GM18907 (cell line): ENCODE results near the gene SIGLEC12.
A peak's percentile ranks its signal among the peaks of the same experiment; 100 is the strongest.
"Not testable (repeated sequence)": the region's sequence is repeated elsewhere in the genome, so short reads cannot be mapped to it uniquely, and the experiment has no call there.

ENCODE experiments used
- ATAC-seq: cut with Tn5 transposase; IDR thresholded peaks from one replicate; pipeline ENCODE4 v1.9.1; 2021; ENCODE audit warnings: mild to moderate bottlenecking, moderate library complexity; ENCODE audit not compliant: unreplicated experiment

SIGLEC12 gene

DNA sequence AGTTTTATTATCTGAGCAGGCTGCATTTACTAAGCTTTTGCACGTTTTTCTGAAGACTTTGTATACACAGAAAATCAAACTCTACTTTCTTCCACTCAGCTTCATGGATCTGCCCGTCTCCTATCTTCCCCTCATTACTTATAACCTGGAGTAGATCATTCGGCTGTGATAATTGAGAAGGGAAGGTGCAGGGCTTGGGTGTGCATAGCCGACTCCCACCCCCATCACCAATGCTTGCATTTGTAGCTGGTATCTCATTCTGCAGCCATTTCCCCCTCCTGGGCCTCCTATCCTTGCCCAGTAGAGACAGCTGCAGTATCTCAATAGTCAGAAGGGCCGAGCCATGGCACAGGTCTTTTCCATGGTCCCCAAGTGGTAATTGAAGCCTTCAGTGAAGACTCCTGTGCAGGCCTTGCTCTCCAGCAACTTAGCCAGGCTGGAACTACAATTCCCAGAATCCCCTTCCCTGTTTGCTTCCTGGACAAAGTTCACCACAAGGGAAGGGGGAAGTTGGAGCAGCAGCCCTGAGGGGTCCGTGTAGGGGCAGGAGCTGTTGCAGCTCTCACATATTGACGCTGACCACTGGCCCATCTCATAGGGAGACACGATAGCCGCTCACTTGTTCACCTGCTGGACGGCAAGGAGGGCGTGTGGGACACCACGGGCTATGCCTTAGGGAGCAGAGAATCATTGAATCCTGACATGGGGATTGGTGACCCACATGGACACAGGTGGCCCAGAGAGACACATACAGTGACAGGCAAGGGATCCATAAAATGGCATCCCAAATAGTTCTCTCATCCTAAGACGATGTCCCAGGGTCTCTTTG, 41.2 kb downstream of the SIGLEC12 start:
- ATAC-seq, result no peak

DNA sequence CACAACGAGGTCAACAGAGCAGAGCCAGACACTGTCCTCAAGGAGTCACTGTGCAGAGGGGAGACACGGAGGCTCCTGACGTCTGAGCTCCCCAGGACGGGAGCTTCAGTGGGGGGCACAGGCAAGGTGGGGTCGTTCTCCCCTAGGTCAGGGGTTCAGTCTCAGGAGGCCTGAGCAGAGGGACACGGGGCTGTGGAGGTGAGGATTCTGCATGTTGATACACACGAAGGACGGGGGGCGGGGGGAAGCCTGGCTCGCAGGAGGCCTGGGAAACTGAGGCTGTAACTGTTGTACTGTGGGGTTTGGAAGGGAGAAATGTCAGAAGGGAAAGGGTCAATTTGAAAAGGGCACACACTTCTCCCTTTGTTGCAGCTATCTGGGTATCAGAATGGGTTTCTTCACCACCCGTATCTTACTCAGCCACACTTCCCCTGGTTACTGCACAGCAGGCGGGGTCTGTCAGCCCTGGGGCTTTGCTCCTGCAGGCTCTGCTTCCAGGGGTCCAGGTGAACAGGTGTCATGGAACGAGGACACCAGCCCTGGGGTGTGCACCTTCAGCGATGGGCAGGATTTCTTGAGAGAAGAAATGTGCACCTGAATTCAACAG, 42.6 kb downstream of the SIGLEC12 start:
- ATAC-seq, result no peak

DNA sequence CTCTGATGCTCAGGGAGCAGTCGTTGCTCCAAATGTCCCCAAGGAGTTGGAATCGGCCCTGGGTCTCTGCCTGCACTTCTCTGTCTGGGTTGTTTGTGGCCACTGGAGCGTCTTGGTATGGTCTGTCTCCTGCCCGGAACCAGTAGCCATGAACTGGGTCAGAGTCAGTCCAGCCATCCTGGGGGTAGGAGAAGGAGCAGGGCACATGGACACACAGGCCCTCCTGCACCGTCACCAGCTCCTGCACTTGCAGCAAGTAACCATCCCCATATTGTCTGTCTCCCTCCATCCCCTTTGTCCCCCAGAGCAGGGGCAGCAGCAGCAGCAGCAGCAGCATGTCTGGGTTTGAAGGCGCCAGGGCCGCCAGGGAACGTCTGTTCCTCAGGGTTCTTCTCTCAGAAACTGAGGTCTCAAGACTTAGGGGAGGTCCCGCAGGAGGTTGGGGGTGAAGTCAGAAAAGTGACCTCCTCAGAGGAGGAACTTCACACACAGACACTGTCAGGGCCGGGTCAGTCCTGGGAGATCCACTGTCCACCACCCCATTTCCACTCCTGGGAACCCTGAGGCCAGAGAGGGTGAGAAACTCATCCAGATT, 43.5 kb downstream of the SIGLEC12 start, which contains the start of gene SIGLEC8:
TSS of gene SIGLEC8 (minus strand) at position 404 of the 595 bp plus-strand sequence. CDS start at position 337, 67 bp downstream.
- no peak for ATAC-seq

DNA sequence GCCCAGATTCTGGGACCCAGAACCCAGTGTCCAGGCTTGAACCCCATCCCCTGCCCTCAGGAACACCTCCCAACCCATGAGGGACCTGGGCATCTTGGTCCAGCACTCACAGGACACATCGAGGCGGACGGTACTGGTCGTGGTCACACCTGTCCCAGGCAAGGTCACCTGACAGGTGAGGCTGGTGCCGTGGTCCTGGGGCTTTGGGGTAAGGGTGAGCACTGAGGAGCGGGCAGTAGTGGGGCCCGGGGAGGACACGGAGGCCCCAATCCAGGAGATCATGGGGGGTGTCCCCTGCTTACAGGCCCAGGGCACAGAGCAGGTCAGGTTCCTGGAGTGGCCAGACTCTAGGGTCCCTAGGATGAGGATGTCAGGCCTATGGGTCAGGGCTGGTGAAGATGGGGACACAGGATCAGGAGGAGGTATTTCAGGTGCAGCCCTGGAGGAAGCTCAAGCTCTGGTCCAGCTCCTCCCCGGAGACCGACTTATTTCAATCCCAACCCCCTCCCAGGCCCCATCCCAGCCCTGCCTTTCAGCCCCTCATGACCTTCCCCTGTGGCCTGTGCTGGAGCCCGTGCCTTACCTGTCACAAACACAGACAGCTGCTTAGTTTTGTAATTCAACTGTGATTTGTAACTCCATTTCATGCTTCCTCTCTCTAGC, 44.1 kb downstream of the SIGLEC12 start:
- no peak for ATAC-seq

DNA sequence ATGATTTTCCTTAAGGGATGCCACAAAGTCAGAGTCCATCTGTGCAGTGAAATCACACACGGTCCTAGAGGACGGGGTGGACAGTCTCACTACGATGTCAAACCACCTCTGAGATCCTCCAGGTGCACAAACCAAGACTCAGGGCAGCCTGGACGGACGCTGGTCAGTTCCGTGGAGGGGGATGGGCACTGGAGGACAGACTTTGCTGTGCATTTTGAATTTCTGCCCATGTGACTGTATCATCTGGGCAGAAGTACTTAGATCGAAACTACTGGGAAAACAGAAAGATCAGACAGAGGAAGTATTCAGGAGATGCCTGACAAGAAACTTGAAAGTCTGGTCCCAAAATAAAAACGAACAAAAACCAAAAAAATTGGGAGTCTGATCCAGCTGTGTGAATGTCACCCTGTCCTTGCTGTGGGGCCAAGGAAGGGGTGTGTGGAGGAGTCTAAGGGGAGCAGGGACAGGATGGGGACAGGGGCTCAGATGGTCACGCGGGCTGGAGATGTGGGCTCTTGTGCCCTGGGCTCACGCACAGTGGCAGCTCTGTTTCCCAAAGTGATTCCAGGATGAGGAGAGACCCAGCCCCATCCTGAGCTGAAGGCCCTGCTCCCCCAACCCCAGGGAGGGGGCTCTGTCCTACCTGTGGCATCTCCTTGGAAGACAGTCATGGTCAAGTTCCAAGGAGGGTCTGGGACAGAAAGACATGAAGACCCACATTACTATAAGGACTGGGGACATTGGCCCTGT, 44.9 kb downstream of the SIGLEC12 start:
- ATAC-seq, result no peak

DNA sequence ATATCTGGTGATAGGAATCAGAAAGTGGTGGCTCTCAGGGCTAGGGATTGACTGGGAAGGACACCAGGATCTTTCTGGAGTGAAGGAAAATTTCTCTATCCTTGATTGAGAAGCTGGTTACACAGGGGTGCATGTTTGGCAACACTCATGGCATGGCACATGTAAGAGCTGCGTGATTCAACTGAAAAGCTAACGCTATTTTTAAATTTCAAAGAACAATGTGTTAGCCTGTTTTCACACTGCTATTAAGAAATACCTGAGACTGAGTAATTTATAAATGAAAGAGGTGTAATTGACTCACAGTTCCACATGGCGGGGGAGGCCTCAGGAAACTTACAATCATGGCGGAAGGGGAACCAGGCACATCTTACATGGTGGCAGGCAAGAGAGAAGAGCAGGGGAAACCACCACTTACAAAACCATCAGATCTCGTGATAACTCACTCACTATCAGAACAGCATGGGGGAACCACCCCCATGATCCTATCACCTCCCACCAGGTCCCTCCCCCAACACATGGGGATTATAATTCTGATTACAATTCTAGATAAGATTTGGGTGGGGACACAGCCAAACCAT, 50.8 kb downstream of the SIGLEC12 start:
- no peak for ATAC-seq

DNA sequence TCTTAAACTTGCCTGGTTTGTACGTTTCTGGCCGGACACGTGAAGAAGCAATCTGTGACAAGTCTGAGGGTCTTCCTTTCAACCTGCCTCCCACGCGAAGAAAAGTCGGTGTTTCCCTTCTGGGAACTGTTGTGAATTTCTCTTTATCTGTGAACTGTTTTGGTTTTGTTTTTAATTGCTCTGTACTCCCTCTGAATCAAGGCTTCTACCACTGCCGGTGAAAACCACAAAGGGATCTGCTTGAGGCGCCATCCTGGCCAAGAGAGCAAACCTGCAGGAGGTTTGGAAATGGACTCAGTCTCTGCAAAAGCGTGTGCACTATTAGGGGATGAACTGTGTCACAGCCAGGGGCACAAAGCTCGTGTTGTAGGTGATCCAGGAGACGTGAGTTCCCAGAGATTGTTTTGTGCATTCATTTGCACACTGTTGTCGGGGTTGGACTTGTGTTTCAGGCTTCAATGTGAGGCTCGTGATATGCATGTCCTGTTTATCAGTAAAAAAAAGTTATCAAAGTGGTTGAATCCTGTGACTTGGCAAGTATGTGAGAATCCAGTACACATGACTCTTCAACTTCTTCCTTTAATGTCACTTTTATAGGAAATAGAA, 53.1 kb downstream of the SIGLEC12 start:
- no peak for ATAC-seq

DNA sequence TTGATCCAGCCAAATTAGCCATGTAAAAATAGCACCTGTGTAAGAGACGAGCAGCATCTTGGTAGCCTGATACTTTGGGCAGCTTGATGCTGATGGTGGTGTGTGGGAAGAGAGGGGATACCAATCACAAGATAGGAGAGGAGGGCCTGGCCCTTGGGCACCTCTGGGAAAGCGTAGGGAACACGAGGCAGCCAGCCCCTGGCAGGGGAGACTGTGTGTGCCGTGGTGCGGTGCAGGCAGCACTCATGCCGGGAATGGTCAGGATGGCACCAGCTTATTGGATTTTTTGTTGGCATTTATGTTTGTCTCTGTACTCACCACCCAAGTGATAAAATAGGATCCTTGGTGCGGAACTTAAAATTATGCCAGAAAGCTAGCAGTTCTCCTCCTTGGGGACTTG, 53.6 kb downstream of the SIGLEC12 start:
- no peak for ATAC-seq

DNA sequence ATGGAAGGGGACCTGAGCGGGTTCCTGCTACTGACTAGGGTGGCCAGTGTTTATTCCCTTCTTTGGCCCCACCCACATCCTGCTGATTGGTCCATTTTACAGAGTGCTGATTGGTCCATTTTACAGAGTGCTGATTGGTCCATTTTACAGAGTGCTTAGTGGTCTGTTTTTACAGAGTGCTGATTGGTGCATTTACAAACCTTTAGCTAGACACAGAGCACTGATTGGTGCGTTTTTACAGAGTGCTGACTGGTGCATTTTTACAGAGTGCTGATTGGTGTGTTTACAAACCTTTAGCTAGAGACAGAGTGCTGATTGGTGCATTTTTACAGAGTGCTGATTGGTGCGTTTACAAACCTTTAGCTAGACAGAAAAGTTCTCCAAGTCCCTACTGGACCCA, 54.1 kb downstream of the SIGLEC12 start:
- not testable (repeated sequence) for ATAC-seq

DNA sequence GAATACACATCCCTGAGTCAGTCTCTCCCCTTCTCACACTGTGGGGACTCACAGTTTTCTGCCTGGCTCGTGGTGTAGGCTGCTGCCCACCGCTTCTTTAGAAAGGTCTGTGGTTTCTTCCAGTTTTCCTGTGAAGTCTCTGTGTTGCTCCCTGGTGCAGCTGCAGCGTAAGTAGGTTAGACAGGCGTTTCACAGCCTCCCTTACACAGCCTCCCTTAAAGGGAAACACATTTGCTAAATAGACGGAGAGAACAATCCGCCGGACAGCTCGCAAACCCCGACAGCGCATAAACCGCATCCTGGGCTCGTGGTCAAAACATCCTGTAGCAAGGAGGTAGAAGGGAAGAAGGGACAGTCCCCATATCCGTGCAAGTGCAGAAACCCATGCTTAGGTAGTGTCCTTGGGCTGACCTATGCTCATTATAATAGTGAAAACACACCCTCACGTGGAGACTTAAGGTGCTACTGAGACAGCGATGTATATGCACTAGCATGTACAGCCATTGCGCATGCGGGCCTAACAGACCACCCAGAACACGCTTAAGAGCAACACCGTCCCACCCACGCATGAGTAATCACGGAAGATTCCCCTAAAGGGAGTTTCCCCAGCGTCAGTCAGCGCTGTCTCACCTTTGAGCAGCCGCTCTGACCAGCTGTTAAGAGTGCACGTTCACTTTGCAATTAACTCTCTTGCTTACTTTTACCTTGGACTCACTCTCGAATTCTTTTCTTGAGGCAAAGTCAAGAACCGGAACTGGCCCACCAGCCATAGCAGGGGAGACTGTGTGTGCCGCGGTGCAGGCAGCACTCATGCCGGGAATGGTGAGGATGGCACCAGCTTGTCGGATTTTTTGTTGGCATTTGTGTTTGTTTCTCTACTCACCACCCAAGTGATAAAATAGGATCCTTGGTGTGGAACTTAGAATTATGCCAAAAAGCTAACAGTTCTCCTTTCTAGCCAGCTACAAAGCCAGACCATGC, 59.9 kb downstream of the SIGLEC12 start:
- ATAC-seq, result peak; percentile 90
